Measurements from ENCODE around the gene SIGLEC11. TPM values are rescaled to one million over a fixed set of nuclear protein-coding genes. Genes with fewer than 3 reads are reported as not detected.

SIGLEC11 gene
- polyA plus RNA-seq, 2 of the 4 experiments (the other 2 are of a cell fraction): not detected

- ChIA-PET CTCF (interaction anchor here (1.1 to 4.0 kb wide), 6 partner anchors 13 to 28 kb away, joined by 3 to 20 read pairs (median 6); no protein-coding TSS in a partner anchor), POLR2A (interaction anchor here (0.5 to 1.5 kb wide), 2 partner anchors 15 to 237 kb away, joined by 3 to 4 read pairs; partner anchors contain the start of genes ATF5 and NUP62)
- Histone ChIP-seq H3K4me2 (no peak overlapping the region), H3K9me3 (no peaks in the 10 kb centered on the region), H3K4me3 (no peak overlapping the region), H3K27ac (no peak overlapping the region), H3K4me1 (no peaks in the 10 kb centered on the region)
- TF ChIP-seq ZFP36 (IDR thresholded peaks at IDR 0.05; ENCODE audit: borderline replicate concordance, partially characterized antibody) (no peak), ELK1 (IDR thresholded peaks at IDR 0.05; ENCODE audit: low read depth, low read length) (no peak), PBX3 (IDR thresholded peaks at IDR 0.05) (no peak), HMGXB4 (CRISPR knock-in tag; IDR thresholded peaks at IDR 0.05; ENCODE audit: borderline replicate concordance) (no peak), CBX8 (IDR thresholded peaks at IDR 0.05) (no peak), CTCF (IDR thresholded peaks at IDR 0.05) (no peak), ESRRA (IDR thresholded peaks at IDR 0.05; ENCODE audit: borderline replicate concordance, low read length) (no peak), NFE2L2 (conservative IDR thresholded peaks at IDR 0.05; ENCODE audit: low read length) (no peak), NPAS2 (CRISPR knock-in tag; IDR thresholded peaks at IDR 0.05; ENCODE audit: borderline replicate concordance) (no peak), POLR2AphosphoS2 (conservative IDR thresholded peaks at IDR 0.05; ENCODE audit: low read length) (no peak), RCOR1 (IDR thresholded peaks at IDR 0.05; ENCODE audit: low read depth, low read length) (no peak), FOSB (CRISPR knock-in tag; IDR thresholded peaks at IDR 0.05) (no peak), EHF (CRISPR knock-in tag; IDR thresholded peaks at IDR 0.05) (no peak), ZSCAN20 (CRISPR knock-in tag; IDR thresholded peaks at IDR 0.05) (no peak), FOXS1 (CRISPR knock-in tag; IDR thresholded peaks at IDR 0.05) (no peak), HEYL (CRISPR knock-in tag; IDR thresholded peaks at IDR 0.05) (no peak), FOSL2 (IDR thresholded peaks at IDR 0.05) (no peak), FOSL2 (CRISPR knock-in tag; IDR thresholded peaks at IDR 0.05) (no peak), KDM1A (IDR thresholded peaks at IDR 0.05; ENCODE audit: low read depth) (no peak), BHLHE40 (IDR thresholded peaks at IDR 0.05; ENCODE audit: low read depth, low read length) (no peak), HES2 (IDR thresholded peaks at IDR 0.05) (no peak)
- 93% methylated on average over 10 of the region's 10 CpGs for WGBS (ENCODE audit: missing lambda C conversion rate)
- no peak for FAIRE-seq
- ATAC-seq: no peak
- DNase-seq (ENCODE audit: low read depth in 1 of 2, low spot score in 1 of 2): no peak
These were observed 47.3 kb downstream of the SIGLEC11 start for GRCh38 chr19:49913720-49914119.

Data from A549 (cell line).